Measurements from ENCODE around the gene LDB2.

Gene LDB2

GRCh38 chr4:16627999-16628398 lies 270.4 kb downstream of the LDB2 start:
- no peak for DNase-seq

- DNase-seq, result no peak
Measured at GRCh38 chr4:16626945-16627344, 271.5 kb downstream of the LDB2 start.

- no peak for DNase-seq
Measured at GRCh38 chr4:16622826-16623225, 275.6 kb downstream of the LDB2 start.

DNA sequence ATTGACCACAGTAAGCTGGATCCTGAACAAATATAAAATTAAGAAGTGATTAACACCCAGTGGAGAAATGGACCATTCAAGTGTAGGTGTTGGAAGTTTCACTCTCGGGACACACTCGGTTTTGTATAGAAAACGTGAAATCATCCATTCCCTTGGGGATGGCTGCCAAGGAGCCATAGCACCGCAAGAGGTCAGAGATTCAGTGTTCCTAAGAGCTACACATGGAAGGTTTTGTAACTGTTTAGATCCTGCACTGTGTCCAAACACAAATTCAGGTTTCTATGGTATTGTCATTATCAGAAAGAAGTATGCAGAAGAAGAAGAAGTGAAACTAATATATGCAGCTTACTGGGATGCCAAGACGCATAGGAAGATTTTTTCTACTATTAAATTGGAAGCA lies 281.0 kb downstream of the LDB2 start:
- no peak for DNase-seq

- no peak for DNase-seq
Measured at GRCh38 chr4:16617011-16617410, 281.4 kb downstream of the LDB2 start.

DNA sequence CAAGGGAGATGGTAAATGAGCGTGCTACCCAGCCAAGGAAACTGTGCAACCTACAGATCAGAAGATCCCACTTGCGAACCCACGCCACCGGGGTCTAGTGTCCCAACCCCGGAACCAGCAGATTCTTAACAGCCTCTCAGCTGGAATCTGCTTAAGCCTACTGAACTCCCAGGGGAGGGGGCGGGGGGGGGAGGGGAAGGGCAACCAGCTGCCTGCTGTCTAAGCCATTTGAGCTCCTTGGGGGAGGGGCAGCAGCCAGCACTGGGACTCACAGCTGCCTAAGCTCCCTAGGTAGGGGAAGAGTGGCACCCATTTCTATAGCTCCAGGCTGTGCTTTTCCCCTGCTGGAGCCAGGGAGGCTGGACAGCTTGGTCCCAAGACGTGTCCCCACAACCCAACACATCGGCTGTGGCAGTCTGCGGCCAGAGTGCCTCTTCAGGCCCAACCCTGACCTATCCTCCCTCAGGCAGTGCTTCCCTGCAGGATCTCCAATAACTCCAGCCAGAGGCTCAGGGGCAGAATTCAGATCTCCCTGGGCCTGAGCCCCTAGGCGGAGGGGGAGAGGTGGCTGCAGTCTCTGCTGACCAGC lies 289.2 kb downstream of the LDB2 start:
- DNase-seq, result no peak

- DNase-seq, result no peak
Measured at GRCh38 chr4:16608611-16609125, 289.8 kb downstream of the LDB2 start.

- no peak for DNase-seq
Measured at GRCh38 chr4:16608123-16608522, 290.3 kb downstream of the LDB2 start.

- DNase-seq, result no peak
Measured at GRCh38 chr4:16607241-16608066, 291.0 kb downstream of the LDB2 start.

GRCh38 chr4:16606691-16607090 lies 291.8 kb downstream of the LDB2 start:
- DNase-seq, result no peak

GRCh38 chr4:16603178-16603577 lies 295.3 kb downstream of the LDB2 start:
- DNase-seq, result no peak

DNA sequence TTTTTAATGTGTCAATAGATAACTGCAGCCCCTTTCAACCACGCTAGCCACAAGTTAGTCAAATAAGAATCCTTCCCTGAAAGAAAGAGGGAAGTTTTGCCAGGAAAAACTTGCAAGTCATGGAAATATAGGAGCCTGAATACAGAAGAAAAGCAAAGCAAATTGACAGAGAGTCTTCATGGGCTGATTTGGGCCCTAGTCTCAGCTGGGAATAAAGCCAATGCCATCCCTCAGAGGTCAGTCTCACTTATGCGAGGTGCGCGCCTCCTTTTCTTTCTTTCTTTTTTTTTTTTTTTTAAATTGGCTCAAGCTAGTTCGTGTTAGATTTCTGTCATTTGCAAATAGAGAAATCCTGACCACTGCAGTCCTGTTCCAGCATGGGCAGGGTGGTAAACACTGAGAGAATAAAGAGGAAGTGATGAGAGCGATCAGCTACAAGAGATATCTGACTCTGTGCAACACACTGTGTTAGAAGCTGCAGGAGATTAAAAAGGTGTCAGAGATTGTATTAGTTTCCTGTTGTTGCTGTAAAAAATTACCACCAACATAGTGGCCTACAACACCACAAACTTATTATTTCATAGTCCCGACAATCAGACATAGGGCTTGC lies 299.7 kb downstream of the LDB2 start:
- DNase-seq, result no peak

DNA sequence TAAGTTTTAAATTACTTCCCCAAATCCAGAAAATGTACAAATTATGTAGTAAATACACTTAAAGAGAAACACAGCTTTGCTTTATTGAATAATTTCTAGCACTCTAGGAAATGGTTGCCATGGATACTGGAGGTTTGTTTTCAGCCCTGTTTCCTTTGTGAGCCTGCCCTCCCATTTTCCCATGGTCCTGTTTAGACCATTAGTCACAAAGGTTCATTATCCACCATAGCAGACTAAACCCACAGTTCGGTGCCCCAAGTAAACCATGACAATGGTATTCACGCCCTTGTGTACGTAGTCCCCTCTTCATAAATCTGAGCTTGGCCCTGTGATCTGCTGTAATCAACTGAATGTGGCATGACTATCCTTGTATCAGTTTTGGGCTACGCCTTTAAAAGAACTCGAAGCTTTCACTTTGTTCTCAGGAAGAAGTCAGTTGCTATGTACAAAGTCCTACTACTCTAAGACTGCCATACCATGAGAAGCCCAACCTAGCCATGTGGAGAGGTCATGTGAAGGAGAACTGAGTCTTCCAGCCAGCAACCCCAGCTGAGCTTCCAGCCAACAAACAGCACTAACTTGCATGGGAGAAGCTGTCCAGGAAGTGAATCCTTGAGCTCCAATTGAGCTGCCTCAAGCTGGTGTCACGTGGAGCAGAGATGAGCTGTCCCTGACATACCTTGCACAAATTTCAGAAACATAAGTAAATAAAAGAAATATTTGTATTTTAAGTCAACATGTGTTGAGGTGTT lies 300.4 kb downstream of the LDB2 start:
- DNase-seq, result no peak

DNA sequence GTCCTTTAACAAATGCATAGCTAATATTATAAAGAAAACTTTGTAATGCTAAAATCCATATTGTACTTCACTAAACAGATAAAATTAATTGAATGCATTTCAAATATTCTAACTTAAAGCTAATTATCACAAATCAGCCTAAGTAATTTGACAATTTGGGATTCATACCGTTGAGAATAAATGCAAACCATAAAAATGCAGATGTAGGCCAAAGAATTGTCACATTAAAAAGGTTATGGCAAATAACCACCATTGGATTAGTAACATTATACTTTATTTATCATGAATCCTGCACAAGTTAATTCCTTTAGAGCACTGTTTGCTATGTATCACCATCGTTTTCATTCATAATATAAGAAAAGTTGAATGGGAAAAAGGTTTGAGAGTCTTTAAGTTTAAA lies 301.0 kb downstream of the LDB2 start:
- DNase-seq, result no peak

DNA sequence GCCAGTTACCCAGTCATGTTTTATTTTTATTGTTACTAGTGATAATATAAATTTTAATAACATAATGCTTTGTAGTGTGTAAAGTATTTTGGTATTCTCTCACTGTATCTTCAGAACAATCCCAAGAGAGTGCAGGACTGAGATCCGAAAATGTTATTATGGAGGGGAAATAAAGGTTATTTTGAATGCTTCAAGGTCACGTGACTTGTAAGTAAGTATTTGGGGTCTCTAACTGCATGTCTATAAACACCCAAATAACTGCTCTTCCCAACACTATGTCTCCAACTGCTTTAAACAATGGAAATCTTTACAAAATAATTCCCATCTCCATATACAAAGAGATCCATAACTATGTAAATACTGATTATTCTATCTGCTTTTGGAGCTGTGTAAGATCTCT lies 302.2 kb downstream of the LDB2 start:
- DNase-seq, result no peak

GRCh38 chr4:16594128-16594527 lies 304.3 kb downstream of the LDB2 start:
- DNase-seq, result no peak

GRCh38 chr4:16593386-16593785 lies 305.1 kb downstream of the LDB2 start:
- no peak for DNase-seq

- DNase-seq, result no peak
Measured at GRCh38 chr4:16591272-16591826, 307.1 kb downstream of the LDB2 start.

- no peak for DNase-seq
Measured at GRCh38 chr4:16590797-16591196, 307.6 kb downstream of the LDB2 start.

DNA sequence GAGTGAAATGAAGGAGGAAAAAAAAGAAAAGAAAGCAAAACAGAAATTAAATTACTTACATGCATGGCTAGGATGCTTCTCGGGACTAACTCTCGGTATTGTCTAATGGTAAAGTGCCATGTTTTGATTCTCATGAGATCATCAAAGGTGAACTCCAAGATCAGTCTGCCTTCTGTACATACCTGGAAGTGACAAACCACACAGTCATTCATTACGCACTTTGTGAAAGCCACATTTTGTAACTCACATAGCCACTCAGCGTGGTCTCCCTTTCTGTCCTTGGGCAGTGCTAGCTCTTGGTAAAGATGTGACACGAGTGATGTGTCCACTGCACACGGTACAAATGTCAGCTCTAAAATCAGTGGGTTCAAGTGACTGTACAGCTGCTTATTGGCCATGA lies 309.8 kb downstream of the LDB2 start:
- DNase-seq, result no peak

DNA sequence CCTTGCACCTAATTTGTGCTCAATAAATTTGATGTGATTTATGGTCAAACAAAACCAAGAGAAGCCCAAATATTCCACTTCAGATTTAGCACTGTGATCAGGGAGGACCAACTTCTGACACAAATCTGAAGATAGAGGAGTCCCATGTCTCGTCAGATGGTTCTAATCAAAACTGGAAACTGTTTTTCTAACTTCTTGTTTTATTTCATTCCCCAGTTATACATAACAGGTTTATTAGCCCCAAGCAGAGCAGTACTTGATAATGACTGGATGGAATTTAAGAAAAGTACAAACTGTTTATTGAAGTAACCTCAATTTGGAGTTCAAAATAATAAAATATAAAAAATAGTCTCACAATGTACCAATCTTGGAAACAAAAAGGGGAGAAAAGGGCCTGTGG lies 310.3 kb downstream of the LDB2 start:
- DNase-seq, result no peak

DNA sequence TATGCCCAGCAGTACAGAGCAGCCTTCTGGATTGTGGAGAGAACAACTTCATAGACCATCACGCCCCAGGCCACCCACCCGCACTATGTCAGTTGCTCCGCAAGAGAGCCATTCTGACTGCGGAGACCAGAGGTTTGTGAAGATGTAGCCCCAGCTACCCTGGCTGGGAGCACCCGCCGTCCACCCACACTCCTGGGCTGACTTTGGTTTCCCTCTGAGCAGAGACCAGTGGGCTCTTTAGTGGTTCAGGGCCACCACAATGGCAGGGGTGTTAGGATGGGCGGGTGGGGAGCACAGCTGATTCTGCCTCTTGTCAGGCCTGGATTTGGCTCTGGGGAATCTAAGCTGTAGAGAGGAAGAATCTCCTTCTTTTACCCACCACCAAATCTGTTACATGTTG lies 313.4 kb downstream of the LDB2 start:
- no peak for DNase-seq

DNA sequence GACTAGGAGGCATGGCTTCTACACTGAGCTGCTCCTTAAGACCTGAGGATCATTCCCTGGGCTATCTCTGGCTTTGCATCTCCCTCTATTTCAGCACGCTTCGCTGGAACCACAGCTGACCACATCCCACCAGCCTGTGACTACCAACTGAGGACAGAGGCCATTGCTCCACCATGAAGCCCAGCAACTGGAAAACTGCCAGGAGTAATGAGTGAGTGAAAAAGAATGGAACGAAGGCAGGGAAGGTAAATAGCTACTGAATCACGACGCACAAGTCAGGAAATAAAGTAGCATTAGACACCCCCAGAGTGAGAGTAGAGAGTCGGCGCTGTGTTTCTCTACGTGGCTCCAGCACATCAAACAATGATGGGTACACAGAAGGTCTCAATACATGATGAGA lies 314.7 kb downstream of the LDB2 start:
- no peak for DNase-seq
